Testis (tissue), 2 donors: ENCODE data around the gene AFAP1.

Experiments used
- CTCF ChIP-seq, 3 experiments: fragments of 450-650 bp in 2 of 3; fragments of 200-600 bp in 1 of 3; sonication (generic) in 1 of 3; IDR thresholded peaks; one replicate each; pipeline ENCODE4 v1.5.1; 2016 to 2019; ENCODE audit warnings: antibody characterized with exemption in 3 of 3, mild to moderate bottlenecking in 2 of 3, moderate library complexity in 1 of 3
- POLR2A ChIP-seq: fragments of 450-650 bp; IDR thresholded peaks from one replicate; pipeline ENCODE4 v1.6.1; 2017; ENCODE audit warnings: antibody characterized with exemption, mild to moderate bottlenecking, moderate library complexity

GRCh38 chr4:7739077-7739917 is 200.4 kb downstream of the AFAP1 start:
- no peak for TF ChIP-seq CTCF (IDR thresholded peaks at IDR 0.05)
- TF ChIP-seq POLR2A, result no peak
